Kidney (tissue), 14 donors: ENCODE results near the gene PTRH2. TPM values are rescaled to one million over a fixed set of nuclear protein-coding genes. Genes with fewer than 3 reads are reported as not detected.
"Not testable (repeated sequence)": the region's sequence is repeated elsewhere in the genome, so short reads cannot be mapped to it uniquely, and the experiment has no call there.

Experiments used
- DNase-seq, 5 donors: peaks; one replicate each; pipeline ENCODE4 v3.0.0-alpha.2; 2013 to 2020
- FAIRE-seq: peaks from 2 replicates; lab custom pipeline; 2012; peaks lifted over from hg19 to GRCh38; lab: Jason Lieb, UNC
- H3K27ac ChIP-seq, 2 donors: one replicate each; pipeline ENCODE4 v1.7.0; 2013; ENCODE audit warnings: low read depth in 2 of 2, low read length in 2 of 2, inconsistent platforms in 1 of 2
- H3K27me3 ChIP-seq: one replicate; pipeline ENCODE4 v1.7.1; 2013; ENCODE audit warnings: low read length, inconsistent platforms; ENCODE audit not compliant: control insufficient read depth, insufficient read depth
- H3K36me3 ChIP-seq, 3 donors: one replicate each; pipeline versions ENCODE4 v1.7.0 to v1.7.1; 2013; ENCODE audit warnings: low read length in 3 of 3, control low read depth in 1 of 3, inconsistent platforms in 1 of 3; ENCODE audit not compliant: insufficient read depth in 3 of 3, control insufficient read depth in 2 of 3
- H3K4me1 ChIP-seq, 3 donors: one replicate each; pipeline versions ENCODE4 v1.7.0 to v1.7.1; 2013; ENCODE audit warnings: low read length in 3 of 3, inconsistent platforms in 1 of 3, low read depth in 1 of 3; ENCODE audit not compliant: control insufficient read depth in 2 of 3, insufficient read depth in 2 of 3
- H3K4me3 ChIP-seq, 3 donors: one replicate each; pipeline versions ENCODE4 v1.7.0 to v1.8.1; 2013; ENCODE audit warnings: low read length in 3 of 3, control low read depth in 1 of 3, inconsistent platforms in 1 of 3
- H3K9ac ChIP-seq, 3 donors: one replicate each; pipeline versions ENCODE4 v1.7.0 to v1.7.1; 2013; ENCODE audit warnings: low read length in 3 of 3, control low read depth in 1 of 3, inconsistent platforms in 1 of 3
- H3K9me3 ChIP-seq, 3 donors: one replicate each; pipeline versions ENCODE4 v1.7.0 to v1.7.1; 2013; ENCODE audit warnings: low read length in 3 of 3, control low read depth in 1 of 3, inconsistent platforms in 1 of 3; ENCODE audit not compliant: control insufficient read depth in 2 of 3, insufficient read depth in 1 of 3
- CTCF ChIP-seq: IDR thresholded peaks from 3 replicates; pipeline ENCODE4 v1.5.1; 2012; ENCODE audit warnings: mild to moderate bottlenecking, moderate library complexity, borderline replicate concordance; ENCODE audit not compliant: insufficient read depth; ENCODE audit errors: extremely low read depth
- intact Hi-C: fragments of 100-400 bp; cut with DNase I; formaldehyde crosslinking; loops from one replicate; pipeline ENCODE4 v1.11.1; 2022
- polyA plus RNA-seq: library from polyadenylated mRNA; stranded (reverse); fragments of 350-450 nt; fragmentation: Illumina TruSeq; extraction: RNeasy Lipid Tissue Mini Kit (QIAGEN cat#74804); gene quantifications from one replicate; pipeline ENCODE4 v1.2.3, GENCODE V29; 2014; ENCODE audit warnings: low read depth, low replicate concordance; ENCODE audit not compliant: insufficient read depth
- total RNA-seq: library from RNA; stranded (reverse); fragmentation: NEBNext Ultra II Directional; extraction: Animal tissue kit (Norgen Biotek cat#: 25700); gene quantifications from one replicate; pipeline ENCODE4 v1.2.1, GENCODE V29; 2021
- donor health status: control.
- donor health status: control.
- donor health status: control.
- donor health status: control.
- donor health status: control.
- donor health status: DM: yes; HTN: yes; CAD: no.
- donor health status: Normal renal cell carcinoma (clear cell type).

Gene PTRH2
- total and polyA plus RNA-seq, 2 donors from 2014 or later: 17.3 to 27.6 TPM

- FAIRE-seq: peak; percentile 92
- Histone ChIP-seq H3K27ac (peak overlapping the region; percentile 20 to 85), H3K9ac (no peak overlapping the region), H3K36me3 (peaks cover 13 to 36% (median 20%) of the 10 kb centered on the region in 3 donors), H3K4me3 (peak overlapping the region in 2 of 3 donors; percentile 8 to 16), H3K4me1 (peaks cover 2 to 34% (median 11%) of the 10 kb centered on the region in 3 donors), H3K27me3 (no peaks in the 10 kb centered on the region), H3K9me3 (no peaks in the 10 kb centered on the region)
- DNase-seq: peak in 2 of 5 donors; percentile 79 to 81
- no peak for TF ChIP-seq CTCF
- intact Hi-C loops: no loop called here
Measured at GRCh38 chr17:59669411-59669810, 37.8 kb downstream of the PTRH2 start.

- Histone ChIP-seq H3K9me3 (no peaks in the 10 kb centered on the region), H3K4me3 (no peak overlapping the region), H3K36me3 (peaks cover 14 to 34% (median 18%) of the 10 kb centered on the region in 3 donors), H3K27ac (peak overlapping the region; percentile 28 to 67), H3K27me3 (no peaks in the 10 kb centered on the region), H3K4me1 (peaks cover 2 to 34% (median 11%) of the 10 kb centered on the region in 3 donors), H3K9ac (no peak overlapping the region)
- TF ChIP-seq CTCF: no peak
- DNase-seq (peak in 2 of 5 donors; percentile 22 to 42), FAIRE-seq (peak; percentile 82)
- intact Hi-C loops: no loop called here
Measured at GRCh38 chr17:59668816-59669215, 38.4 kb downstream of the PTRH2 start.

GRCh38 chr17:59666235-59666634, 41.0 kb downstream of the PTRH2 start:
- no peak for TF ChIP-seq CTCF
- DNase-seq (no peak), FAIRE-seq (no peak)
- Histone ChIP-seq H3K36me3 (peaks cover 26 to 57% (median 28%) of the 10 kb centered on the region in 3 donors), H3K4me3 (no peak overlapping the region), H3K27ac (no peak overlapping the region), H3K4me1 (peaks cover 2 to 28% (median 8%) of the 10 kb centered on the region in 3 donors), H3K9ac (no peak overlapping the region), H3K27me3 (no peaks in the 10 kb centered on the region), H3K9me3 (no peaks in the 10 kb centered on the region)
- intact Hi-C loops: no loop called here

GRCh38 chr17:59656624-59657023, 50.6 kb downstream of the PTRH2 start:
- H3K27ac ChIP-seq, H3K9me3 ChIP-seq, H3K4me1 ChIP-seq, FAIRE-seq, H3K27me3 ChIP-seq, intact Hi-C loops, H3K4me3 ChIP-seq, DNase-seq, H3K9ac ChIP-seq: not testable (repeated sequence)
- H3K36me3 ChIP-seq: peaks cover 15 to 61% (median 19%) of the 10 kb centered on the region in 3 donors
